NCI-H2196 treated with DMSO at 0.1 percent for 48 hours (cell line): ENCODE data around the gene TLE2.

ENCODE experiments used
- DNase-seq: peaks from one replicate; lab custom pipeline; 2025; ENCODE audit not compliant: unreplicated experiment; lab: John Stamatoyannopoulos, UW

TLE2 gene

DNA sequence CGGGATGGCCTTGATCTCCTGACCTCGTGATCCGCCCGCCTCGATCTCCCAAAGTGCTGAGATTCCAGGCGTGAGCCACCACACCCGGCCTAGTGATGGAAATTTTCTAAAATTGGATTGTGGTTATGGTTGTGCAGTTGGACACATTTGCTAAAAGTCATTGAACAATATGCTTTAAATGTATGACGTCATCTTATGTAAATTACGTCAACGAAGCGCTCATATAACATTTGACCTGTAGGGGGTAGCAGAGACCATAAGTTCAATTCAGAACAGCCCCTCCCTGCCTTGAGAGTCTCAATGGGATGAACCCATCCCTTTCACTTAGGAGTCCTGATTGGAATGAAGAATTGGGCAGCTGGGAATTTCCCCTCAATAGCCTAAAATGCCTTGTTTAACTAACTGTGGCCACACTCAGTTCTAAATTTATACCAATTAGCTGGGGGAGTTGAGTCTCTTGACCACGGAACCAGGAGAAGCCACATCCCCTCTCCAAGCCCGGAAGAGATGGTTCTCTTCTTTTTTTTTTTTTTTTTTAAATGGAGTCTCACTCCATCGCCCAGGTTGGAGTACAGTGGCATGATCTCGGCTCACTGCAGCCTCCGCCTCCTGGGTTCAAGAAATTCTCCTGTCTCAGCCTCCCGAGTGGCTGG lies 66.9 kb downstream of the TLE2 start:
- DNase-seq = peak; percentile 25

DNA sequence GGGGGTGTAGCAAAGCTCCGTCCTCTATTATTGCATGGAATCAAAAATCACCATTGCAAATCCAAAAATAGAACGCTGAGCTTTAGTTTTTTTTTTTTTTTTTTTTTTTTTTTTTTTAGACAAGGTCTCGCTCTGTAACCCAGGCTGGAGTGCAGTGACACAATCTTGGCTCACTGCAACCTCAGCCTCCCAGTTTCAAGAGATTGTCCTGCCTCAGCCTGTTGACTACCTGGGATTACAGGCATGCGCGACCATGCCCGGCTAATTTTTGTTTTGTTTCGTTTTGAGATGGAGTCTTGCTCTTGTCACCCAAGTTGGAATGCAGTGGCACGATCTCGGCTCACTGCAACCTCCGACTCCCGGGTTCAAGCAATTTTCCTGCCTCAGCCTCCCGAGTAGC lies 69.0 kb downstream of the TLE2 start:
- DNase-seq = no peak

DNA sequence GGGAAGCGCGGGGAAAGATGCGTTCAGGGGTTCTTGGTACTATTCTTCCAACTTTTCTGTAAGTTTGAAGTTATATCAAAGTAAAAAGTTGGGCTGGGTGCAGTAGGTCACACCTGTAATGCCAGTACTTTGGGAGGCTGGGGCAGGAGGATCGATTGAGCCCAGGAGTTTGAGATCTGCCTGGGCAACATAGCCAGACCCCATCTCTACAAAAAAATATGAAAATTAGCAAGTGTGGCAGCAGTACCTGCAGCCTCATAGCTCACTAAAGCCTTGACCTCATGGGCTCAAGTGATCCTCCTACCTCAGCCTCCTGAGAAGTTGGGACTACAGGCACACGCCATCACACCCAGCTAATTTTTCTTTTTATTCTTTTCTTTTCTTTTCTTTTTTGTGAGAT lies 71.9 kb downstream of the TLE2 start:
- DNase-seq = no peak

DNA sequence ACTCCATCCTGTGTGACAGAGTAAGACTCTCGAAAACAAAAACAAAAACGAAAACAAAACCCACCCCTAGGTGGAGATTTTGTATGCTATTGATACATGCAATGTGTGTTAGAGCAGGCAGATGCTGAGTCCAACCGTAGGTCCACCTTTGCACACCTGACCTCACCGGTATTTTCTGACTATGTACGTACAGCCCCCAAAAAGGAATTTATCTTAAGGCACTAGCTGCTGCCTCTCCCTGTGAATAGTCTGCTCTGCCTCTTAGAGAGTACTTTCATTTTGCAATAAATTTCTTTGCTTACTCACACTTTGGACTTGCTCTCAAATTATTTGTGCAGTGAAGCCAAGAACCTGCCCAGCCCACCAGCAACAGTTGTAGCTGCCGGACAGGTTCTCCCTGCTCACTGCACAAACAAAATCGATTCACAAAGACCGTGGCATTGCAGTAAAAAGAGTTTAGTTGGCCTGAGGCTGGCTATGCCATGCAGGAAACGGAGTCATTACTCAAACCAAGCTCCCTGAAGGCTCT lies 76.1 kb downstream of the TLE2 start:
- no peak for DNase-seq

DNA sequence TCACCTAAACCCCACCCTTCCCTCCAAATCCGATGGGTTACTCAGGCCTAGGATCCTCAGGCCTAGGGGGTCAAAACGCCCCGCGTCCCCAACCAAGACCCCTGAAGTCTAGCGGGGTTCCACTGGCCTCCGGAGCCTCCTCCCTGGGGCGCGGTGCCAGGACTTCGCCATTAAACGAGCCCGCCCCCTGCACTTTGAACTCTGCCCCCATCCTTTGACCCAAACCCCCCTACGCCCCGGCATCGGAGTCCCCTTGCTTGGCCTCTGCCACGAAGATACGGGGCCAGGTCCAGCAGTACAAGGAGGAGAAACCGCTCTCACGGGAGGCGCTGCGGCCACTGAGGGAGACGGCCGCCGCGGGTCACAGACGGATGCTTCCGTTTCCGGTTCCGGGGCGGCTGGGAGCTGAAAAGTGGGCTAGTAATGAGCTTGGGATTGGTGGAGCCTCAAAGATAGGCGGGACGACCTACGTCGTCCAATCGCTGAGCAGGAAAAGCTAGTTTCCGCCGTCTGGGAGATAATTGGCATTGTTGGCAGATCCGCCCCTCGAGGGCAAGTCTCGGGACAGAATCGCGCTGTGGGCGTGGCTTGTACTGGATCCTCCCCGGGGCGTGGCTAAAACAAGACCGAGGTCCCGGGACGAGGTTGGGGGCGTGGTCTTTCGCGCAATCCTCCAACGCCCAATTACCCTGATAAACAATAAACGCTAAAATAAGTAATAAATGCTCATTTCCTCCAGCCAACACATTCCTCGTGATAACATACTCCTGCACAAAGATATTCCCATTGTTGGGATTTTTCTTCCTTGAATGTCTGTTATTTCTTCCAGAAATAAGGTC lies 78.6 kb downstream of the TLE2 start:
- peak; percentile 97 for DNase-seq

GRCh38 chr19:2949939-2950285 lies 79.2 kb downstream of the TLE2 start:
- DNase-seq = no peak
